ENCODE data around the gene TRAPPC4. TPM values are rescaled to one million over a fixed set of nuclear protein-coding genes. Genes with fewer than 3 reads are reported as not detected.
"Not testable (repeated sequence)": the region's sequence is repeated elsewhere in the genome, so short reads cannot be mapped to it uniquely, and the experiment has no call there.

TRAPPC4 gene
- total and polyA plus RNA-seq, 2 donors (not counting 1 experiment from before 2014, with no cell fraction given) = 61.4 to 64.5 TPM

DNA sequence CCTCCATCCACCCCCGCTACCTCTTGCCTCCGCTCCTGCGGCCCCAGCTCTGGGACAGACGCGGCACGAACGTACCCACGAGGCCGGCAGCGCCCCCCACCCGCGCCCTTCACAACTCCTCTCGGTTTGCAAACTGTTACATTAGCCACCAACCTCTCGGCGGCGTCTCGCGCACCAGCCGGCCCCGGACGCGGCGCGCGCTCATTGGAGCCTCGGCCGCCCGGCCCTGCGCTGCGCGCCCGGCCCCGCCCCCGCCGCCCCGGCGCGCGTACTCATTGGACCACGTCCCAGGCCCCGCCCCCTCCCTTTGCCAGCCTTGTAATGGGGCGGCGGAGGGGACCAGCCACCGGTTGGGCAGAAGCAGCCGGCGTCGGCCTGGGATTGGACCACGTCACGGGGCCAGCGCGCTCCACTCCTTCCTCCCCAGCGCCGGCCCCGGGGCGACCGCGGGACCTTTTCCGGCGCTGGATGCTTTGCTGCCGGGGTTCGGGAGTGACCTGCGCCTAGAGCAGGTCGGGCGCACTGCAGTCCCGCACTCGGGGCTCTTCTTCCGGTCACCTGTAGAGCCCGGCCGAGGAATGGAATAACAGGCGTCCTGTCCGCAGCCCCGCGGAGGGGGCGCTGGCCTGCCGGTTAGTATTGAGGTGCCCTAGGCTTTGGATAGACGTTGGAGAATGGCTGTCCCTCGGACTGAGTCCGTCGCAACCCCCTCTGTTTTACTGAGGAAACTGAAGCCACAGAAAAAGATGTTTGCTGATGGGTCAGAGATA is 38.6 kb downstream of the TRAPPC4 start, which contains the start of gene HYOU1:
TSS of gene HYOU1 (minus strand) at position 206 of the 770 bp plus-strand sequence. CDS start 1,045 bp downstream, outside the sequence.
- H3K4me3 Mint-ChIP-seq = peak within 1 kb of the TSS; percentile 97
- no peaks in the 10 kb centered on the region for H3K27me3 ChIP-seq (replicated peaks in 1 of 4; ENCODE audit: control extremely low read depth in 1 of 4, control insufficient read depth in 3 of 4, insufficient read depth in 4 of 4, low read length in 3 of 4)
- H4K20me1 ChIP-seq (ENCODE audit: control insufficient read depth, insufficient read depth, low read length, poor library complexity, severe bottlenecking) = no peaks in the 10 kb centered on the region
- peak within 1 kb of the TSS; percentile 98 for H3K9ac ChIP-seq (ENCODE audit: low read length)
- ChIA-PET POLR2A (interaction anchor here (0.5 to 3.8 kb wide), 4 partner anchors 10 to 111 kb away, joined by 3 to 14 read pairs (median 3); partner anchors contain the start of gene VPS11), CTCF (interaction anchor here (0.7 to 2.2 kb wide), 7 partner anchors 10 to 1831 kb away, joined by 3 to 8 read pairs (median 5); partner anchors contain the start of gene VPS11)
- H3K27ac ChIP-seq (ENCODE audit: low read length in 2 of 2) = peak within 1 kb of the TSS; percentile 75 to 93
- peaks cover 36% of the 10 kb centered on the region for H3K4me1 Mint-ChIP-seq
- H3K4me1 ChIP-seq (ENCODE audit: control insufficient read depth in 2 of 2, insufficient read depth in 2 of 2, low read length in 2 of 2) = peaks cover 18 to 29% of the 10 kb centered on the region in 2 donors
- H3K27ac Mint-ChIP-seq = peak within 1 kb of the TSS; percentile 93
- H3K9me3 Mint-ChIP-seq (ENCODE audit: insufficient read depth) = no peaks in the 10 kb centered on the region
- peaks cover 55% of the 10 kb centered on the region for H3K79me2 ChIP-seq (ENCODE audit: control insufficient read depth, insufficient read depth, low read length)
- peaks cover 4 to 34% of the 10 kb centered on the region in 2 experiments for H3K36me3 ChIP-seq (replicated peaks in 1 of 2; ENCODE audit: control extremely low read depth in 1 of 2, control insufficient read depth in 1 of 2, extremely low read depth in 1 of 2, insufficient read depth in 2 of 2, low read length in 1 of 2)
- ATAC-seq (ENCODE audit: low read depth) = peak; percentile 95
- WGBS (ENCODE audit: insufficient coverage) = under 1% methylated on average over 77 of the region's 79 CpGs
- peak within 1 kb of the TSS; percentile 98 for H3K4me2 ChIP-seq (replicated peaks; ENCODE audit: low read depth, low read length, poor library complexity, severe bottlenecking)
- peak within 1 kb of the TSS; percentile 36 to 95 (median 90) for H3K4me3 ChIP-seq (ENCODE audit: control extremely low read depth in 1 of 5, extremely low read depth in 1 of 5, insufficient read depth in 1 of 5, low read depth in 2 of 5, low read length in 4 of 5)
- no peaks in the 10 kb centered on the region for H3K27me3 Mint-ChIP-seq
- H2AFZ ChIP-seq (ENCODE audit: insufficient read depth, low read depth, low read length, poor library complexity, severe bottlenecking) = peak within 1 kb of the TSS; percentile 97
- DNase-seq = peak; percentile 99
- no peak for TF ChIP-seq EZH2 (IDR thresholded peaks at IDR 0.05; ENCODE audit: borderline replicate concordance, insufficient read depth, low read depth, low read length, poor library complexity, severe bottlenecking)
- TF ChIP-seq, protein P1, sequence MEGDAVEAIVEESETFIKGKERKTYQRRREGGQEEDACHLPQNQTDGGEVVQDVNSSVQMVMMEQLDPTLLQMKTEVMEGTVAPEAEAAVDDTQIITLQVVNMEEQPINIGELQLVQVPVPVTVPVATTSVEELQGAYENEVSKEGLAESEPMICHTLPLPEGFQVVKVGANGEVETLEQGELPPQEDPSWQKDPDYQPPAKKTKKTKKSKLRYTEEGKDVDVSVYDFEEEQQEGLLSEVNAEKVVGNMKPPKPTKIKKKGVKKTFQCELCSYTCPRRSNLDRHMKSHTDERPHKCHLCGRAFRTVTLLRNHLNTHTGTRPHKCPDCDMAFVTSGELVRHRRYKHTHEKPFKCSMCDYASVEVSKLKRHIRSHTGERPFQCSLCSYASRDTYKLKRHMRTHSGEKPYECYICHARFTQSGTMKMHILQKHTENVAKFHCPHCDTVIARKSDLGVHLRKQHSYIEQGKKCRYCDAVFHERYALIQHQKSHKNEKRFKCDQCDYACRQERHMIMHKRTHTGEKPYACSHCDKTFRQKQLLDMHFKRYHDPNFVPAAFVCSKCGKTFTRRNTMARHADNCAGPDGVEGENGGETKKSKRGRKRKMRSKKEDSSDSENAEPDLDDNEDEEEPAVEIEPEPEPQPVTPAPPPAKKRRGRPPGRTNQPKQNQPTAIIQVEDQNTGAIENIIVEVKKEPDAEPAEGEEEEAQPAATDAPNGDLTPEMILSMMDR (IDR thresholded peaks at IDR 0.05) = peak; percentile 6
- intact Hi-C loops (cut with micrococcal nuclease) = loop anchor here (1.0 to 2.0 kb wide), 9 partner anchors 10 to 140 kb away; partner anchors contain the start of genes CENATAC, HINFP, HMBS and RPS25
- no peaks in the 10 kb centered on the region for H3K9me3 ChIP-seq (ENCODE audit: control extremely low read depth in 1 of 3, control insufficient read depth in 2 of 3, insufficient read depth in 1 of 3, low read length in 2 of 3)

DNA sequence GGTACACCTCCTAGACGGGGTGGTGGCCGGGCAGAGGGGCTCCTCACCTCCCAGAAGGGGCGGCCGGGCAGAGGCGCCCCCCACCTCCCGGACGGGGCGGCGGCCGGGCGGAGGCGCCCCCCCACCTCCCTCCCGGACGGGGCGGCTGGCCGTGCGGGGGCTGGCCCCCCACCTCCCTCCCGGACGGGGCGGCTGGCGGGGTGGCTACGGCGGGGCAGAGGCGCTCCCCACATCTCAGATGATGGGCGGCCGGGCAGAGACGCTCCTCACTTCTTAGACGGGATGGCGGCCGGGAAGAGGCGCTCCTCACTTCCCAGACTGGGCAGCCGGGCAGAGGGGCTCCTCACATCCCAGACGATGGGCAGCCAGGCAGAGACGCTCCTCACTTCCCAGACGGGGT is 40.6 kb downstream of the TRAPPC4 start:
- H3K4me3 ChIP-seq (ENCODE audit: control extremely low read depth in 1 of 5, extremely low read depth in 1 of 5, insufficient read depth in 1 of 5, low read depth in 2 of 5, low read length in 4 of 5); H3K4me3 Mint-ChIP-seq; H3K27ac Mint-ChIP-seq; H3K27ac ChIP-seq (ENCODE audit: low read length in 2 of 2); intact Hi-C loops (cut with micrococcal nuclease); H3K27me3 ChIP-seq (replicated peaks in 1 of 4; ENCODE audit: control extremely low read depth in 1 of 4, control insufficient read depth in 3 of 4, insufficient read depth in 4 of 4, low read length in 3 of 4); H3K9ac ChIP-seq (ENCODE audit: low read length); H2AFZ ChIP-seq (ENCODE audit: insufficient read depth, low read depth, low read length, poor library complexity, severe bottlenecking); H3K9me3 ChIP-seq (ENCODE audit: control extremely low read depth in 1 of 3, control insufficient read depth in 2 of 3, insufficient read depth in 1 of 3, low read length in 2 of 3); H4K20me1 ChIP-seq (ENCODE audit: control insufficient read depth, insufficient read depth, low read length, poor library complexity, severe bottlenecking); ATAC-seq (ENCODE audit: low read depth); H3K9me3 Mint-ChIP-seq (ENCODE audit: insufficient read depth); H3K4me2 ChIP-seq (replicated peaks; ENCODE audit: low read depth, low read length, poor library complexity, severe bottlenecking); DNase-seq; H3K27me3 Mint-ChIP-seq: not testable (repeated sequence)
- H3K4me1 Mint-ChIP-seq = peaks cover 27% of the 10 kb centered on the region
- 100% methylated on average over 2 of the region's 35 CpGs for WGBS (ENCODE audit: insufficient coverage)
- Histone ChIP-seq H3K4me1 (ENCODE audit: control insufficient read depth in 2 of 2, insufficient read depth in 2 of 2, low read length in 2 of 2) (peaks cover 17 to 24% of the 10 kb centered on the region in 2 donors), H3K36me3 (replicated peaks in 1 of 2; ENCODE audit: control extremely low read depth in 1 of 2, control insufficient read depth in 1 of 2, extremely low read depth in 1 of 2, insufficient read depth in 2 of 2, low read length in 1 of 2) (peaks cover 4 to 15% of the 10 kb centered on the region in 2 experiments), H3K79me2 (ENCODE audit: control insufficient read depth, insufficient read depth, low read length) (peaks cover 72% of the 10 kb centered on the region)
- CTCF ChIA-PET = interaction anchor here (0.6 kb wide), 1 partner anchor 39 kb away, joined by 4 read pairs; no protein-coding TSS in a partner anchor
- POLR2A ChIA-PET = interaction anchor here (3.8 kb wide), 1 partner anchor 8 kb away, joined by 14 read pairs; the partner anchor contains the start of gene VPS11

Measured in B cell (primary cell).